Activated T-helper 2 cell treated with anti-CD3 and anti-CD28 coated beads, Interferon-gamma antibody, Interleukin-2, Interleukin-4, amounts not matched to agents 10 μg/mL and 5 μg/mL and 100 μg/mL, durations not matched to agents 14 hours and 24 hours and 36 hours (primary cell): ENCODE results near the gene CCDC92. TPM values are rescaled to one million over a fixed set of nuclear protein-coding genes. Genes with fewer than 3 reads are reported as not detected.

Experiments
- DNase-seq: peaks from one replicate; pipeline ENCODE4 v3.0.0; 2021; ENCODE audit warnings: low spot score
- H3K27ac Mint-ChIP-seq: one replicate; pipeline ENCODE4 v1.8.0; 2021; ENCODE audit warnings: mixed read lengths
- H3K27me3 Mint-ChIP-seq: one replicate; pipeline ENCODE4 v1.8.0; 2021; ENCODE audit warnings: low read depth, mixed read lengths
- H3K36me3 Mint-ChIP-seq: one replicate; pipeline ENCODE4 v1.8.0; 2021; ENCODE audit warnings: low read depth, mixed read lengths
- H3K4me1 Mint-ChIP-seq: one replicate; pipeline ENCODE4 v1.8.0; 2021; ENCODE audit warnings: low read depth, mixed read lengths
- H3K4me3 Mint-ChIP-seq: one replicate; pipeline ENCODE4 v1.8.0; 2021; ENCODE audit warnings: low read depth, mild to moderate bottlenecking, moderate library complexity, mixed read lengths
- H3K9me3 Mint-ChIP-seq: one replicate; pipeline ENCODE4 v1.8.0; 2021; ENCODE audit warnings: mixed read lengths
- intact Hi-C: fragments of 100-400 bp; cut with micrococcal nuclease; formaldehyde crosslinking; loops from one replicate; pipeline ENCODE4 v1.15.1; 2023
- total RNA-seq: library from RNA; stranded (reverse); gene quantifications from 2 replicates; pipeline ENCODE4 v1.2.3, GENCODE V29; 2022

The CCDC92 gene
- total RNA-seq, 1 donor from 2014 or later, result 11.8 TPM

DNA sequence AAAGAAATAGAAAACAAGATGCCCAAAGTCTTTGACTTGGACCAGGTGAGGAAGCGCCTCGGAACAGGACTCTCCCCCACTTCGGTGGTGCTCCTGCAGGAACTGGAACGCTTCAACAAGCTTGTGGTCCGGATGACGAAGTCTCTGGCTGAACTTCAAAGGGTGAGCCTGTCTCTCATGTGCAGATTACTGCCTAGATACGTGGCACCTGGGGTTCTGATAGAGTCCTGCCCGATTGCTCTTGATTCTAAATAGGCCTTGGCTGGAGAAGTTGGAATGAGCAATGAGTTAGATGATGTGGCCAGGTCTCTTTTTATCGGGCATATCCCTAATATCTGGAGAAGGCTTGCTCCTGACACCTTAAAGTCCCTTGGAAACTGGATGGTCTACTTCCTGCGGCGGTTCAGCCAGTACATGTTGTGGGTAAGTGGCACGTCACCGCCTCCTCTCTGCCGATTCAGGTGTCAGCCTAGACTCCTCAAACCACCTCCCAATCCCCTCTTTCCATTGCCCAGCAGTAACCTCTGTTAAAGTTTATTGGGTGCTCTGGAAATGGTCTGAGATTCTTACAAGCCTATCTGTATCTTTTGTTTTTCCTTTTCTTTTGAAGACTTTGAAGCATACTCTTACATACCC, 40.8 kb downstream of the CCDC92 start:
- no peaks in the 10 kb centered on the region for H3K9me3 Mint-ChIP-seq
- peak; percentile 23 for DNase-seq
- H3K4me1 Mint-ChIP-seq, result peaks cover 19% of the 10 kb centered on the region
- H3K36me3 Mint-ChIP-seq, result peaks cover 7% of the 10 kb centered on the region
- no peak overlapping the region for H3K4me3 Mint-ChIP-seq
- H3K27me3 Mint-ChIP-seq, result peaks cover 15% of the 10 kb centered on the region
- intact Hi-C loops, result no loop called here
- no peak overlapping the region for H3K27ac Mint-ChIP-seq

DNA sequence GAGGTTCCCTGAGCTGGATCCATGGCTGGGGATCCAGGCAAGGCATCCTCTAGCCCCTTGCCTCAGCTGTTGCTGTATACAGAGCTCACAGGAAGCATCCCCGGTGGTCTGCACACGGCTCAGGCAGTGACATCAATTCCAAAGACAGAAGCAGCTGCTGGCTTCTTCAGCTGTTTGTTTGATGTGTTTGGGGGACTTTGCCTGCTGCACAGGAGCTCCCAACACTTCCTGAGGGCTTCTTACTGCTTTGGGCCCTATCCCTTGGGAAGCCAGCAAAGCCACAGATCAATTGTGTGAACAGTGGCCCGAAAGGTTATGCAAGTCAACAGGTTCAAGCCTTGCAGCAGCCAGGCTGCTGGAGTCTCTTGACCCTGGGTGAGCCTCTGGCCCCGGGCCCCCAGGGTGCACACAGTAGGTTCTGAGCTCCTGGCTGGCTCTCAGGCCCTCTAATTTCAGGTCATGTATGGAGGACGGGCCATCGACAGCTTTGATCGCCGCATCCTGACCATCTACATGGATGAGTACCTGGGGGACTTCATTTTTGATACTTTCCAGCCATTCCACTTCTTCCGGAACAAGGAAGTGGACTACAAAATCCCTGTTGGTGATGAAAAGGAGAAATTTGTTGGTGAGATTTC, 42.6 kb downstream of the CCDC92 start:
- Mint-ChIP-seq H3K27ac (no peak overlapping the region), H3K27me3 (peaks cover 18% of the 10 kb centered on the region), H3K4me1 (peaks cover 15% of the 10 kb centered on the region), H3K9me3 (no peaks in the 10 kb centered on the region), H3K4me3 (no peak overlapping the region), H3K36me3 (no peaks in the 10 kb centered on the region)
- no peak for DNase-seq
- intact Hi-C loops, result no loop called here

DNA sequence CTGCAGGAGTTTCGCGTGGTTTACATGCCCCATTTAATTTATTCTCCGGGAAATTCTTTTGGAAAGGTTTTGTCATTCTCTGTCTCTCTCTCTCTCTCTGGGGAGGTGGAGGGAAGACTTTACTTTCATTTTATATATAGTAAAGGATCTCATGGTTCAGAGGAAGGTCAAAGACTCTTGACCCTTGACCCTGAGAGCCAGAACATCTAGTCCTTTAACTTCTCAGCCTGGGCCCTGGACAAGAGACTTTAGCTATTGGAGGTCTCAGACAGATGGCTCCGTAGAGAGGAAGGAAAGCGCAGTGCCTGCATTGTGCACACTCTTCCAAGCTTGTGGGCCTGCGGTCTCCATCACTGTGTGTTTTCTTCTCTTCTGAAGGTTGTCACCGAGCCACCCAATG, 43.7 kb downstream of the CCDC92 start:
- DNase-seq, result no peak
- Mint-ChIP-seq H3K27ac (no peak overlapping the region), H3K36me3 (no peaks in the 10 kb centered on the region), H3K4me3 (no peak overlapping the region), H3K4me1 (peaks cover 15% of the 10 kb centered on the region), H3K27me3 (peaks cover 26% of the 10 kb centered on the region), H3K9me3 (no peaks in the 10 kb centered on the region)
- intact Hi-C loops, result no loop called here

DNA sequence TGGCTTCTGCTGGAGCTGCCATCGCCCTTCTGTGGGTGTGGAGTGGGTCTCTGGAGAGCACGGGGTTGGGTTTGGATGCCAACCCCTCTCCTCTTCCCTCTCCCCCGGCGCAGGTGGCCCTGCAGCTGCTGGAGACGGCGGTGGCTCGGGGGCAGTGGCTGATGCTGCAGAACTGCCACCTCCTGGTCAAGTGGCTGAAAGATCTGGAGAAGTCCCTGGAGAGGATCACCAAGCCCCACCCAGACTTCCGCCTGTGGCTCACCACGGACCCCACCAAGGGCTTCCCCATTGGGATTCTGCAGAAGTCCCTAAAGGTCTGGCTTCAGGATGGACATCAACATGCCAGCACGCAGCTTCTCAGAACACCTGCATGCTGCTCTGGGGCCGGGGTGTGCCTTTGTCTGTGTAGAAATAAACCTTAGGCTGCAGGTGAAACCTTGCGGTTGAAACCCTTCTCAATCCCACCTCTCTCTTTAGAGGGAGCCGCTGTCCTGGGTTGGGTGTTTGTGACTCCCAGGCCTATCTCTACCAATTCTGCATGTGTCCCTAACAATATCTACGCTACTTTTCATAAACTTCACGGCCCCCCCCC, 44.3 kb downstream of the CCDC92 start:
- Mint-ChIP-seq H3K4me3 (no peak overlapping the region), H3K9me3 (no peaks in the 10 kb centered on the region), H3K4me1 (peaks cover 14% of the 10 kb centered on the region), H3K36me3 (no peaks in the 10 kb centered on the region), H3K27me3 (peaks cover 26% of the 10 kb centered on the region), H3K27ac (no peak overlapping the region)
- no peak for DNase-seq
- intact Hi-C loops, result no loop called here

DNA sequence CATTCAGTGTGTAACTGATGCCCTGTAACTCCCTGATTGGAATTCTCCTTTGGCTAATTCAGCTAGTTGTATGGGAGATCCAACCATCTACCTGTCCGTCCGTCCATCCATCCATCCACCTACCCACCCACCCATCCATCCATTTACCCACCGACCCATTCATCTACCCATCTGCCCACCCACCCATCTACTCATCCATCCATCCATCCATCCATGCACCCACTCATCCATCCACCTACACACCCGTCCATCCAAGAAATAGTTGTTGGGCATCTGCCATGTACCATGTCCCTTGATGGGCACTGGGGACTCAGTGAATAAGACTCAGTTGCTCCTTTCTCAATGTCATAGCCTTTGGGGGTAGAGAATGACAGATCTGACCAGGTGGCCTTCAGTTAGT, 48.1 kb downstream of the CCDC92 start:
- H3K36me3 Mint-ChIP-seq, result no peaks in the 10 kb centered on the region
- H3K27me3 Mint-ChIP-seq, result peaks cover 20% of the 10 kb centered on the region
- intact Hi-C loops, result no loop called here
- no peak overlapping the region for H3K27ac Mint-ChIP-seq
- no peaks in the 10 kb centered on the region for H3K9me3 Mint-ChIP-seq
- H3K4me1 Mint-ChIP-seq, result peaks cover 4% of the 10 kb centered on the region
- H3K4me3 Mint-ChIP-seq, result no peak overlapping the region
- DNase-seq, result no peak

DNA sequence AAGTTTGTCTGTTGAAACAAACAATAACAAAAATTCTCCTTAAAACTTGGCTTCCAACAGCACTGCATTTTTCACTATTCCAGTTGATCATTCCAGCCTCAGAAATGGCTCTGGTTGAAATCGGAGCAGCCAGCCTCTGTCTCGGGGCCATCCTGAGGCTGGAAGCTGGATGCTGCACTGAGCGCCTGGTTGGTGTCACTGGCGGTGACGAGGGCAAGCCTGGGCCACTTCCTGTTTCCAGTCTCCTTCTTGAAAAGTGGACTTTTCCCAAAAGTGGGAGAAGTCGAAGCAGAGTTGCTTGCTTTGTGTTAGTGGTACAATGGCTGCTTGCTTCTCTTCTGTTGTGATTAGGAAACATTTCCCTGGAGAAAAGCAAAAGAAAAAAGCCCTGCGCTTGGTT, 48.7 kb downstream of the CCDC92 start:
- intact Hi-C loops, result no loop called here
- no peaks in the 10 kb centered on the region for H3K36me3 Mint-ChIP-seq
- H3K9me3 Mint-ChIP-seq, result no peaks in the 10 kb centered on the region
- no peak for DNase-seq
- peaks cover 4% of the 10 kb centered on the region for H3K4me1 Mint-ChIP-seq
- no peak overlapping the region for H3K4me3 Mint-ChIP-seq
- H3K27ac Mint-ChIP-seq, result no peak overlapping the region
- peaks cover 19% of the 10 kb centered on the region for H3K27me3 Mint-ChIP-seq

DNA sequence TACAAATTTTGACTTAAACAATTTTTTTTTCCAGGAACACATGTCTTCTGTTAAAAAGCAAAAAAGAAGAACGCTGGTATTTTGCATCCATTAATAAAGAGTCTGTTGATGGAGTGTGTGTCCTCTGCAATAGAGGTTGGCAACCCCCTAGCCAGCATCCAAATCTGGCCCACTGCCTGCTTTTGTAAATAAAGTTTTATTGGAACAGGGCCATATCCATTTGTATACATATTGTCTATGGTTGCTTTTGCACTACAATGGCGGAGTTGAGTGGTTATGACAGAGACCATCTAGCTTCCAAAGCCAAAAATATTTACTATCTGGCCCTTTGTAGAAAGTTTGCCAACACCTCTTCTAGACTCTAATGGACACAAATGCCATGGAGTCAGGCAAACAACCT, 49.6 kb downstream of the CCDC92 start:
- no peak for DNase-seq
- Mint-ChIP-seq H3K36me3 (no peaks in the 10 kb centered on the region), H3K9me3 (no peaks in the 10 kb centered on the region), H3K4me3 (no peak overlapping the region), H3K27ac (no peak overlapping the region), H3K27me3 (peaks cover 19% of the 10 kb centered on the region), H3K4me1 (peaks cover 4% of the 10 kb centered on the region)
- intact Hi-C loops, result no loop called here

DNA sequence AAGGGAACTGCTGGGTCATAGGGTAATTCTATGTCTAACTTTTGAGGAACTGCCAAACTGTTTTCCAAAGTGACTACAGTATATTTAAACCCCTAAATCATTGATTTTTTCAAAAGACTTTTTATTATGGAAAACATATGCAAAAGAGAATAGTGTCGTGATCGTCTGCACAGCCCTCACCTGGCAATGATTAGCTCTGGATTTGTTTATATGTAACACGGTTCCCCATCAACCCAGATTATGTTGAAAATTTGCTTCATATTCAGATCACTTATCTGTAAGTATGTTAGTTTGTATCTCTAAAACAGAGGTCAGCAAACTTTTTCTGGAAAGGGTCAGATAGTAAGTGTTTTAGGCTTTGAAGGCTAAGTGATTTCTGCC, 52.7 kb downstream of the CCDC92 start:
- H3K36me3 Mint-ChIP-seq, result no peaks in the 10 kb centered on the region
- no peak for DNase-seq
- intact Hi-C loops, result no loop called here
- peaks cover 9% of the 10 kb centered on the region for H3K4me1 Mint-ChIP-seq
- peaks cover 15% of the 10 kb centered on the region for H3K27me3 Mint-ChIP-seq
- no peak overlapping the region for H3K27ac Mint-ChIP-seq
- H3K4me3 Mint-ChIP-seq, result no peak overlapping the region
- no peaks in the 10 kb centered on the region for H3K9me3 Mint-ChIP-seq

DNA sequence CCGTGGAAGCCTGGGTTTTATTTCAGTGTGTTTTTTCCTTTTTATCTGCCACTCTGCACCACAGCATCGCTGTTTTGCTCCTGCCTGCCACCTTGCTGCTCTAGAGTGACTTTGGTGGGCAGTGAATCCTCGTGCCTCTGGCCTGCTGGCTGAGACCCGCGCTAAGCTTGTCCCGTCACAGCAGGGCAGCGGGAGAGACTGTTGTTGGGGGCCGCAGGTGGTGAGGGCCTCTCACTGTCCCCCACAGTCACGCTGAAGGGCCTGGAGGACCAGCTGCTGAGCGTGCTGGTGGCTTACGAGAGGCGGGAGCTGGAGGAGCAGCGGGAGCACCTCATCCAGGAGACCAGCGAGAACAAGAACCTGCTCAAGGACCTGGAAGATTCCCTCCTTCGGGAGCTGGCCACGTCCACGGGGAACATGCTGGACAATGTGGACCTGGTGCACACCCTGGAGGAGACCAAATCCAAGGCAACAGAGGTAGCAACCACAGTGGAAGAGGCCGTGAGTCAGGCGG, 55.2 kb downstream of the CCDC92 start:
- Mint-ChIP-seq H3K4me3 (no peak overlapping the region), H3K27me3 (peaks cover 6% of the 10 kb centered on the region), H3K9me3 (no peaks in the 10 kb centered on the region), H3K27ac (no peak overlapping the region), H3K36me3 (no peaks in the 10 kb centered on the region), H3K4me1 (peaks cover 9% of the 10 kb centered on the region)
- intact Hi-C loops, result no loop called here
- no peak for DNase-seq

DNA sequence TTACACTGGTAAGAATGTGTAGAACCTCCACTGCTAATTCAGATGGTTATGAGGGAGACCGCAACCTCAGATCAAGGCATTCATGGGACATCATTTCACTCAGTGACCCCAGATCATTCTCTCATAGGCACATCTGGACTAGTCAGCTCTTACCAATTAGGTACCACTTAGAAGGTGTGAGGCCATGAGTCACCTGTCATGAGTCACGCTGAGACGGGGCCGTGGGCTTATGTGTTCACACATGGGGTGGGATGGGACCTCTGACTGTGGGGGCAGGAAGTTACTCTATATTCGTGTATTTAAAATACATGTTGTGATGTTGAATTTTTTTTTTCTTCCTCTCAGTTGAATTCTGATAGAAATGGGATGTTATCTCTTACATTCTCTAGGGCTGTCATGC, 55.9 kb downstream of the CCDC92 start:
- no peaks in the 10 kb centered on the region for H3K9me3 Mint-ChIP-seq
- H3K27ac Mint-ChIP-seq, result no peak overlapping the region
- peaks cover 9% of the 10 kb centered on the region for H3K4me1 Mint-ChIP-seq
- peaks cover 6% of the 10 kb centered on the region for H3K27me3 Mint-ChIP-seq
- intact Hi-C loops, result no loop called here
- no peak for DNase-seq
- H3K36me3 Mint-ChIP-seq, result no peaks in the 10 kb centered on the region
- no peak overlapping the region for H3K4me3 Mint-ChIP-seq

DNA sequence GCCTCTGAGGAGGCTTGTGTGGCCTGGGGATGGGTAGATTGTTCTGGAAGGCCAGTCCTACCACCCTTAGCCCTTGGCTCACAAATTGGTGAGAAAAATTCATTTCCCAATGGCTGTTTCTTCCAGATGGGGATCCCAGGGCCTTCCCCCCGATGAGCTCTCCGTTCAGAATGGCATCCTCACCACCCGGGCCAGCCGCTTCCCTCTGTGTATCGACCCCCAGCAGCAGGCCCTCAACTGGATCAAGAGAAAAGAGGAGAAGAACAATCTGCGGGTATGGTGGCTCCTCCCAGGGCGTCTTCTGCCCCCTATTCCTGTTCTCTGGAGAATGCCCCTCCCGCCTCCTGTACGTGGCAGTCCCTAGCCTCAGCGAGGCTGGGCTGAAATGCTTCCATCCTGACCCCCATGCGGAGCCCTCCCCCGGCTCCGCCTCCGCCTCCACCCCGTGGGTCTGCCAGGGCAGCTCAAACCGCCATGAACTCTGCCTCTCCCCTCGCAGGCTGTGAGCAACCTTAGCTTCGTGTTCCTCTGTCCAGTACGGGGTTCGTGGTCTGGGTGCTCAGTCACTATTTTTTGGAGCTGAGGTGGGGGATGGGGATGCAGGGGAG, 57.8 kb downstream of the CCDC92 start:
- no peak overlapping the region for H3K4me3 Mint-ChIP-seq
- H3K27ac Mint-ChIP-seq, result no peak overlapping the region
- intact Hi-C loops, result no loop called here
- H3K4me1 Mint-ChIP-seq, result peaks cover 8% of the 10 kb centered on the region
- no peaks in the 10 kb centered on the region for H3K27me3 Mint-ChIP-seq
- H3K36me3 Mint-ChIP-seq, result no peaks in the 10 kb centered on the region
- no peaks in the 10 kb centered on the region for H3K9me3 Mint-ChIP-seq
- no peak for DNase-seq

DNA sequence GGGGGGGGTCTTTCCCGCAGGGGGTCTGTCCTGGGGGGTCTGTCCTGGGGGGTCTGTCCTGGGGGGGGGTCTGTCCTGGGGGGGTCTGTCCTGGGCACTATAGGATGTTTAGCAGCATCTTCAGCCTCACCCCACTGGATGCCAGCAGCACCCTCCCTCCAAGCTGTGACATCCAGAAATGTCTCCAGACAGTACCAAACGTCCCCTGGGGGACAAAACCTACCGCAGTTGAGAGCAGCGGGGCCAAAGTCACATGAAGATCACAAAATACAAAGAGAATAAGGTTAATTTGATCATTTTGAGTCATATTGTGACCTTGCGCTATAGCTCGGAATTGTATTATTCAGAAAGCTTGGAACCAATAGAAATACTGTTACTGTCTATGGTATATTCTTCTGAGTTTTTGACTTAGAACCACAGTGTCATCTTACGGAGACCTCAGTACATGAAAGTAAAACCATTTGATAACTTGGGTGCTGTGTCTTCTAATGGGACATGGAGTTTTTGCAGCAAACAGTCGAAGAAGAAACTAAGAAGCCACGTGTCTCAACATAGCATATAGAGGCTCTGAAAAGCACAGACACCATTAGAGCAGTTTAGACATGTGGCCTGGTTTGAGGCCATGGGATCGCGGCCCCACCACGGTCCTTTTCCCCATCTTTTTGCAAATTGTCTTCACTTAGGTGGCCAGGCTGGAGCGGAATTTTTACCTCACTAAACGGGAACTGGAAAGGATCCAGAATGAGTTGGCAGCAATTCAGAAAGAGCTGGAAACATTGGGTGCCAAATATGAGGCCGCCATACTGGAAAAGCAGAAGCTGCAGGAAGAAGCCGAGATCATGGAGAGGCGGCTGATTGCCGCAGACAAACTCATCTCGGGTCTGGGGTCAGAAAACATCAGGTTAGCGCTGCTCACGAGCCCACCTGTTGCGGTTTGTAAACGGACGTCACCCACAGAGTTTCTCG, 59.9 kb downstream of the CCDC92 start:
- H3K36me3 Mint-ChIP-seq, result no peaks in the 10 kb centered on the region
- no peak overlapping the region for H3K4me3 Mint-ChIP-seq
- DNase-seq, result no peak
- H3K4me1 Mint-ChIP-seq, result peaks cover 8% of the 10 kb centered on the region
- no peaks in the 10 kb centered on the region for H3K27me3 Mint-ChIP-seq
- H3K9me3 Mint-ChIP-seq, result no peaks in the 10 kb centered on the region
- intact Hi-C loops, result no loop called here
- no peak overlapping the region for H3K27ac Mint-ChIP-seq
